Parathyroid adenoma (tissue), 2 donors: ENCODE results near the gene MAP3K10.

Source experiments
- H2AFZ ChIP-seq: fragments of 300-600 bp; sonication (generic); one replicate; pipeline ENCODE4 v1.7.0; 2017; ENCODE audit warnings: antibody characterized with exemption, mild to moderate bottlenecking
- H3K27ac ChIP-seq: fragments of 300-600 bp; sonication (generic); one replicate; pipeline ENCODE4 v1.7.0; 2017
- H3K27me3 ChIP-seq: fragments of 300-600 bp; sonication (generic); one replicate; pipeline ENCODE4 v1.7.0; 2017; ENCODE audit warnings: low read length; ENCODE audit not compliant: control insufficient read depth, insufficient read depth
- H3K36me3 ChIP-seq: fragments of 300-600 bp; sonication (generic); one replicate; pipeline ENCODE4 v1.7.0; 2017; ENCODE audit warnings: low read length; ENCODE audit not compliant: control insufficient read depth, insufficient read depth
- H3K4me1 ChIP-seq: fragments of 300-600 bp; sonication (generic); one replicate; pipeline ENCODE4 v1.7.0; 2017; ENCODE audit warnings: control low read depth
- H3K4me2 ChIP-seq: fragments of 300-600 bp; sonication (generic); one replicate; pipeline ENCODE4 v1.7.0; 2017; ENCODE audit warnings: low read length
- H3K4me3 ChIP-seq: fragments of 300-600 bp; sonication (generic); one replicate; pipeline ENCODE4 v1.7.0; 2017; ENCODE audit warnings: low read depth, low read length
- H3K79me2 ChIP-seq: fragments of 300-600 bp; sonication (generic); one replicate; pipeline ENCODE4 v1.7.0; 2017; ENCODE audit warnings: control low read depth
- H3K9ac ChIP-seq: fragments of 300-600 bp; sonication (generic); one replicate; pipeline ENCODE4 v1.7.0; 2017; ENCODE audit warnings: mild to moderate bottlenecking
- H3K9me3 ChIP-seq: fragments of 300-600 bp; sonication (generic); one replicate; pipeline ENCODE4 v1.7.0; 2017; ENCODE audit warnings: low read length; ENCODE audit not compliant: control insufficient read depth
- TF ChIP-seq, protein P1 (sequence below): fragments of 300-600 bp; sonication (generic); IDR thresholded peaks from one replicate; pipeline ENCODE4 v1.7.0; 2017; ENCODE audit warnings: antibody characterized with exemption, mild to moderate bottlenecking
- donor health status: primary hyperparathyroidism.

MAP3K10 gene

GRCh38 chr19:40213251-40213829 is 22.1 kb downstream of the MAP3K10 start:
- no peak overlapping the region for H3K4me3 ChIP-seq
- no peaks in the 10 kb centered on the region for H3K79me2 ChIP-seq
- H3K27ac ChIP-seq = no peak overlapping the region
- H3K9me3 ChIP-seq = no peaks in the 10 kb centered on the region
- H2AFZ ChIP-seq = no peak overlapping the region
- TF ChIP-seq, protein P1, sequence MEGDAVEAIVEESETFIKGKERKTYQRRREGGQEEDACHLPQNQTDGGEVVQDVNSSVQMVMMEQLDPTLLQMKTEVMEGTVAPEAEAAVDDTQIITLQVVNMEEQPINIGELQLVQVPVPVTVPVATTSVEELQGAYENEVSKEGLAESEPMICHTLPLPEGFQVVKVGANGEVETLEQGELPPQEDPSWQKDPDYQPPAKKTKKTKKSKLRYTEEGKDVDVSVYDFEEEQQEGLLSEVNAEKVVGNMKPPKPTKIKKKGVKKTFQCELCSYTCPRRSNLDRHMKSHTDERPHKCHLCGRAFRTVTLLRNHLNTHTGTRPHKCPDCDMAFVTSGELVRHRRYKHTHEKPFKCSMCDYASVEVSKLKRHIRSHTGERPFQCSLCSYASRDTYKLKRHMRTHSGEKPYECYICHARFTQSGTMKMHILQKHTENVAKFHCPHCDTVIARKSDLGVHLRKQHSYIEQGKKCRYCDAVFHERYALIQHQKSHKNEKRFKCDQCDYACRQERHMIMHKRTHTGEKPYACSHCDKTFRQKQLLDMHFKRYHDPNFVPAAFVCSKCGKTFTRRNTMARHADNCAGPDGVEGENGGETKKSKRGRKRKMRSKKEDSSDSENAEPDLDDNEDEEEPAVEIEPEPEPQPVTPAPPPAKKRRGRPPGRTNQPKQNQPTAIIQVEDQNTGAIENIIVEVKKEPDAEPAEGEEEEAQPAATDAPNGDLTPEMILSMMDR = no peak
- no peak overlapping the region for H3K4me2 ChIP-seq
- H3K9ac ChIP-seq = no peak overlapping the region
- H3K4me1 ChIP-seq = peaks cover 4% of the 10 kb centered on the region
- no peaks in the 10 kb centered on the region for H3K27me3 ChIP-seq
- H3K36me3 ChIP-seq = no peaks in the 10 kb centered on the region

DNA sequence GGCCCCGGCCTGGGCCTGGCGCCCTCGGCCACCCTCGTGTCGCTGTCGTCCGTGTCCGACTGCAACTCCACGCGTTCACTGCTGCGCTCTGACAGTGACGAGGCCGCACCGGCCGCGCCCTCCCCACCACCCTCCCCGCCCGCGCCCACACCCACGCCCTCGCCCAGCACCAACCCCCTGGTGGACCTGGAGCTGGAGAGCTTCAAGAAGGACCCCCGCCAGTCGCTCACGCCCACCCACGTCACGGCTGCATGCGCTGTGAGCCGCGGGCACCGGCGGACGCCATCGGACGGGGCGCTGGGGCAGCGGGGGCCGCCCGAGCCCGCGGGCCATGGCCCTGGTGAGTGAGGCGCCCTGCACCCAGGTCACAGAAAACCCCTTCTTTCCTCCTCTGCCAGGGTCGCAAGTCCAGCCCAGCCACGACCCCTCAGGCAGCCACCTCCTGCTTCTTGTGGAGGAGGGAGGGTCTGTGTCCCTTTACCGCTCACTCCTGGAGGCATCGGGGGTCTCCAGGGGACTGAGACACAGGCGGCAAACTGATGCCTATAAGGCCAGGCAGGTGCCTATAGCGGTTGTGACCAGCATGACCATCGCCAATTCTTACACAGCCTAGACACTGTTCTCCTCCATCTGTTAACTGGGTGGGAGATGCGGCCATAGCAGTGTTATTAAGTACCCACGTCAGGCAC is 22.8 kb downstream of the MAP3K10 start:
- no peak overlapping the region for H3K4me3 ChIP-seq
- H3K27me3 ChIP-seq = no peaks in the 10 kb centered on the region
- no peaks in the 10 kb centered on the region for H3K79me2 ChIP-seq
- no peak overlapping the region for H3K27ac ChIP-seq
- peaks cover 4% of the 10 kb centered on the region for H3K4me1 ChIP-seq
- H3K4me2 ChIP-seq = no peak overlapping the region
- TF ChIP-seq, protein P1 = no peak
- no peak overlapping the region for H2AFZ ChIP-seq
- H3K9ac ChIP-seq = no peak overlapping the region
- no peaks in the 10 kb centered on the region for H3K9me3 ChIP-seq
- H3K36me3 ChIP-seq = no peaks in the 10 kb centered on the region

DNA sequence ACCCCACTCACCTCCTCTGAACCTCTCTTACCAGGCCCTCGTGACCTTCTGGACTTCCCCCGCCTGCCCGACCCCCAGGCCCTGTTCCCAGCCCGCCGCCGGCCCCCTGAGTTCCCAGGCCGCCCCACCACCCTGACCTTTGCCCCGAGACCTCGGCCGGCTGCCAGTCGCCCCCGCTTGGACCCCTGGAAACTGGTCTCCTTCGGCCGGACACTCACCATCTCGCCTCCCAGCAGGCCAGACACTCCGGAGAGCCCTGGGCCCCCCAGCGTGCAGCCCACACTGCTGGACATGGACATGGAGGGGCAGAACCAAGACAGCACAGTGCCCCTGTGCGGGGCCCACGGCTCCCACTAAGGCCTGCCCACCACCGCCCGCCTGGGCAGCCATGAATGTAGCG is 23.7 kb downstream of the MAP3K10 start:
- Histone ChIP-seq H3K36me3 (no peaks in the 10 kb centered on the region), H3K9ac (no peak overlapping the region), H3K4me2 (no peak overlapping the region), H3K4me1 (peaks cover 4% of the 10 kb centered on the region), H2AFZ (no peak overlapping the region), H3K9me3 (no peaks in the 10 kb centered on the region), H3K27ac (no peak overlapping the region), H3K27me3 (no peaks in the 10 kb centered on the region), H3K79me2 (no peaks in the 10 kb centered on the region), H3K4me3 (no peak overlapping the region)
- TF ChIP-seq, protein P1 = no peak

DNA sequence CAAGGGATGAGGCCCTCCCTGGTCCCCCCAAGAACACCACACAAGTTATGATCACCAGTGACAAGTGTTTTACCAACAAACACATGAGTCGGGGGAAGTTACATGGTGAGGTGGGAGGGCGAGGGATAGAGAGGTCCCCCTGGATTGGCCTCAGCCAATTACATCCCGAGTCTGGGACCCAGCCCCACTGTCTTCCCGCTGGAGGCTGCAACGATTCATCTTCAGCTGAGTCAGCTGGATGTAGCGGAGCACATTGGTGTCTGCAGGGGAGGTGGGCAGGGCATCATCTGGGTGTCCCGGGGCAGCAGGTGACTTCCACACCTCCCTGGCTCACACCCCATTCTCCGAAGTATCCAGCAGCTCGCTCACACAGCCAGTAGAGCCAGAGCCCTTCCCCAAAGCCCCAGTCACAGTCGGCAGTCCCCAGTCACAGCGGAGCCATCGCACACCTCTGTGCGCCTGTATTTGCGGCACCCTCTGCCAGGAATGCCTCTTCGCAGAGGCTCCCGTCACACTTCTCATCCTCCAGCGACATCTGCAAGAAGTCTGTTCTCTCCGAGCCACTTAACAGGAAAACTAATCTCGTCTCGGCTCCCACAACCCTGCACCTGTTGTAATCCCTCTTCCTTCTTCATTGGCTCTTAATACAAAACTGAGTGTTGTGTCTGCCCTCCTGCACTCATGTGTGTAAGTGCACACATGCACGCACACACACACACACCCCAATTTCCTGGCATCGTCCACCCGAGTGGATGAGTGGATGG is 25.0 kb downstream of the MAP3K10 start:
- TF ChIP-seq, protein P1 = no peak

More for the DNA sequence above, 25.0 kb downstream of the MAP3K10 start:
- no peak overlapping the region for H3K27ac ChIP-seq
- H3K4me3 ChIP-seq = no peak overlapping the region
- H3K9me3 ChIP-seq = no peaks in the 10 kb centered on the region
- no peak overlapping the region for H3K9ac ChIP-seq
- peaks cover 4% of the 10 kb centered on the region for H3K4me1 ChIP-seq
- no peaks in the 10 kb centered on the region for H3K27me3 ChIP-seq
- H2AFZ ChIP-seq = peak overlapping the region; percentile 86
- no peaks in the 10 kb centered on the region for H3K79me2 ChIP-seq
- H3K36me3 ChIP-seq = no peaks in the 10 kb centered on the region
- H3K4me2 ChIP-seq = peak overlapping the region; percentile 47
